Measurements from ENCODE around the gene TUBB6. TPM values are rescaled to one million over a fixed set of nuclear protein-coding genes. Genes with fewer than 3 reads are reported as not detected.
A peak's percentile ranks its signal among the peaks of the same experiment; 100 is the strongest.

TUBB6 gene
- total RNA-seq, 1 donor from 2014 or later: 800 TPM

GRCh38 chr18:12274793-12275192 is 33.2 kb upstream of the TUBB6 start:
- Histone ChIP-seq H3K27me3 (no peaks in the 10 kb centered on the region), H3K36me3 (no peaks in the 10 kb centered on the region), H3K9me3 (no peaks in the 10 kb centered on the region), H3K27ac (no peak overlapping the region), H3K4me3 (no peak overlapping the region), H3K4me1 (peaks cover 3 to 19% of the 10 kb centered on the region in 2 donors)
- TF ChIP-seq CTCF (IDR thresholded peaks at IDR 0.05): no peak
- intact Hi-C loops (cut with DNase I): loop anchor here (5.0 kb wide), 2 partner anchors 327 to 383 kb away; partner anchors contain the start of gene SPIRE1
- no peak for DNase-seq (ENCODE audit: low spot score in 2 of 2)

DNA sequence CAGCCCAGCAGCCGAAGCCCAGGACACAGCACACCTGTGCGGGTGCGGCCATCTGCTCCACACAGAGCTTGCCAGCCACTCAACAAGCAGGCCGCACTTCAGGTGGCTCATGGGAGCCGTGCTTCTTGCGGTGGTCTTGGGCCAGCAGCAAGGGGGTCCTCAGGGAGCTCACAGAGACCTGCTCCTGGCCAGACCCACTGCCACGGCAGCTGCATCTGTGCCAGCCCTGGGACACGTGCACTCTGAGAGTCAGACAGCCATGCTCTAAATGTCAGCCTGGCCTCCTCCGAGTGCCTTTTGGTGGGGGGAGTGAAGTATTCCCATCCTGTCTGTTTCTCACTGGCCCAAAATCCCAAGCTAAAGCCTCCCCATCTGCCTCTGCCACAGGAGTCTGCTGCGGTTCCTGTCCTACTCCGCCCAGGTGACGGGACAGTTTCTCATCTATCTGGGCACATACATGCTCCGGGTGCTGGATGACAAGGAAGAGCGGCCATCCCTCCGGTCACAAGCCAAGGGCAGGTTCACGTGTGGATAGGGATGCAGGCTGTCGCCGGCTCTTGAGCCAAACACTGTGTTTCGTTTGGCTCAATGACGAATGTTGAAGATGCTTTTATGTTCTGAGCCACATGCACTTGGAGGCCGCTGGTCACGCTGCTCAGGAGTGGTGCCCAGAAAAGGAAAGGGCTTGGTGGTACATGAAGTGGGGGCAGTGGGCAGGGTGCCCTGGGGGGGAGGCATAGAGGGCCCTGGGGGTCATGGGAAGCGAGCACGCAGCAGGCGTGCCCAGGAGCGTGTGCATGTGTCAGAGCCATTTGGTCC is 31.1 kb upstream of the TUBB6 start:
- intact Hi-C loops (cut with DNase I): loop anchor here (5.0 kb wide), 1 partner anchor 330 kb away; no protein-coding TSS in a partner anchor

GRCh38 chr18:12278215-12278671 is 29.8 kb upstream of the TUBB6 start:
- Histone ChIP-seq H3K27me3 (no peaks in the 10 kb centered on the region), H3K4me1 (peaks cover 3 to 21% of the 10 kb centered on the region in 2 donors), H3K4me3 (peak overlapping the region; percentile 38 to 66), H3K36me3 (no peaks in the 10 kb centered on the region), H3K9me3 (no peaks in the 10 kb centered on the region), H3K27ac (peak overlapping the region; percentile 95 to 99)
- DNase-seq (ENCODE audit: low spot score in 2 of 2): no peak
- intact Hi-C loops (cut with DNase I): loop anchor here (2.0 to 5.0 kb wide), 3 partner anchors 31 to 331 kb away; partner anchors contain the start of genes AFG3L2 and TUBB6
- TF ChIP-seq CTCF (IDR thresholded peaks at IDR 0.05): peak in 1 of 3 experiments; percentile 6

More for the DNA sequence above, 31.1 kb upstream of the TUBB6 start:
- H3K4me3 ChIP-seq: peak overlapping the region in 1 of 2 donors; percentile 66
- H3K36me3 ChIP-seq: no peaks in the 10 kb centered on the region
- no peaks in the 10 kb centered on the region for H3K27me3 ChIP-seq
- H3K27ac ChIP-seq: peak overlapping the region; percentile 95 to 99
- no peaks in the 10 kb centered on the region for H3K9me3 ChIP-seq
- DNase-seq (ENCODE audit: low spot score in 2 of 2): no peak
- TF ChIP-seq CTCF (IDR thresholded peaks at IDR 0.05): no peak
- peaks cover 3 to 26% of the 10 kb centered on the region in 2 donors for H3K4me1 ChIP-seq

- TF ChIP-seq CTCF (IDR thresholded peaks at IDR 0.05): peak in 2 of 3 experiments; percentile 12 to 31
- H3K27ac ChIP-seq: peak overlapping the region; percentile 95 to 99
- DNase-seq (ENCODE audit: low spot score in 2 of 2): peak; percentile 73 to 97
- intact Hi-C loops (cut with DNase I): loop anchor here (1.0 to 5.0 kb wide), 4 partner anchors 8 to 332 kb away; partner anchors contain the start of genes AFG3L2 and TUBB6
- no peaks in the 10 kb centered on the region for H3K9me3 ChIP-seq
- no peaks in the 10 kb centered on the region for H3K27me3 ChIP-seq
- no peaks in the 10 kb centered on the region for H3K36me3 ChIP-seq
- H3K4me3 ChIP-seq: peak overlapping the region; percentile 38 to 66
- peaks cover 3 to 21% of the 10 kb centered on the region in 2 donors for H3K4me1 ChIP-seq
Observed at GRCh38 chr18:12278741-12279682, 29.0 kb upstream of the TUBB6 start.

Measured in ascending aorta (tissue), 2 donors.